ENCODE results near the gene SMOC2.

SMOC2 gene

DNA sequence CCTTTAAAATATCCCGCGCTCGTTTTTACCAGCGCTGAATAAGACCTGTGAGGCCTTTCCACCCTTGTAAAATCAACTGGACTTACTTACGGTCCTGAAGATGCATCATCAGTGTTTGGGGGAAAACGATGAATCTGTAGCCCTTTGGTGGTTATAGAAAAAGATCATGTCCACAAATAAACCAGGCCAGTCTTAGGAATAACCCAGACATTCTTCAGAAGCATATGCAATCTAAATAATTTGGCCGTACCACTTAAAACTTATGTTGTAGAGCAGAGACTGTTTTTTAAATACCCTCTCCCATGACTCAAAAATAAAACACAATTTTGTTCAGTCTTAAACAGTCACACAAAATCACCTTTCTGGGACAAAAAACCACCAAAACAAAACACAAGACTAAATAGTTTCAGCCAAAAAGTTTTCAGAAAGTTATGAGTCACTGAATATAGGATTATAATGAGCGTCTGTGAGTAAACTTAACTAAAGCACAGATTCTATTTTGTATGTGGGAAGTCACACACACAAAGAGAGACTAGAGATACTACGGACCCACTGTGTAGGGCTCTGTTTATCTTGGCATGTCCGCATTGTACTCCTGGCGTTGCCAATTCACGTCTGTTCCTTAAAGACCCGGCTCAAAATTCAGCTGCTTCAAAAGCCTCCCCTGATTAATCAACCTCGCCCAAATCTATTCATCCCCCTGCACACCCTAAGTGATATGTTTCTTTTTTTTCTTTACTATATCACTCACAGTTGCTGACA, 26.5 kb upstream of the SMOC2 start:
- no peaks in the 10 kb centered on the region for H3K9me3 ChIP-seq (ENCODE audit: control insufficient read depth, insufficient read depth, low read depth, low read length)
- H3K36me3 ChIP-seq (ENCODE audit: control insufficient read depth in 2 of 2, insufficient read depth in 1 of 2, low read length in 2 of 2): no peaks in the 10 kb centered on the region
- H3K27ac ChIP-seq (ENCODE audit: extremely low read depth, low read depth, low read length): no peak overlapping the region
- H3K4me3 ChIP-seq (ENCODE audit: low read depth, low read length): no peak overlapping the region
- ChIA-PET POLR2A (no interaction called here), CTCF (interaction anchor here (1.1 kb wide), 1 partner anchor 44 kb away, joined by 4 read pairs; no protein-coding TSS in a partner anchor)
- no peaks in the 10 kb centered on the region for H3K4me1 ChIP-seq (ENCODE audit: control insufficient read depth, insufficient read depth, low read length)
- TF ChIP-seq, protein P1, sequence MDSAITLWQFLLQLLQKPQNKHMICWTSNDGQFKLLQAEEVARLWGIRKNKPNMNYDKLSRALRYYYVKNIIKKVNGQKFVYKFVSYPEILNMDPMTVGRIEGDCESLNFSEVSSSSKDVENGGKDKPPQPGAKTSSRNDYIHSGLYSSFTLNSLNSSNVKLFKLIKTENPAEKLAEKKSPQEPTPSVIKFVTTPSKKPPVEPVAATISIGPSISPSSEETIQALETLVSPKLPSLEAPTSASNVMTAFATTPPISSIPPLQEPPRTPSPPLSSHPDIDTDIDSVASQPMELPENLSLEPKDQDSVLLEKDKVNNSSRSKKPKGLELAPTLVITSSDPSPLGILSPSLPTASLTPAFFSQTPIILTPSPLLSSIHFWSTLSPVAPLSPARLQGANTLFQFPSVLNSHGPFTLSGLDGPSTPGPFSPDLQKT (IDR thresholded peaks at IDR 0.05; ENCODE audit: borderline replicate concordance, low read depth, low read length): no peak
- TF ChIP-seq HOXD13 (CRISPR knock-in tag; IDR thresholded peaks at IDR 0.05; ENCODE audit: borderline replicate concordance) (no peak), ZNF280D (tag by site-specific recombination; IDR thresholded peaks at IDR 0.05) (no peak), ZNF221 (tag by site-specific recombination; IDR thresholded peaks at IDR 0.05; ENCODE audit: borderline replicate concordance) (no peak), ZNF423 (tag by site-specific recombination; IDR thresholded peaks at IDR 0.05) (no peak), ZIC2 (tag by site-specific recombination; IDR thresholded peaks at IDR 0.05) (no peak), ZSCAN30 (tag by site-specific recombination; IDR thresholded peaks at IDR 0.05) (no peak), ZNF658 (tag by site-specific recombination; IDR thresholded peaks at IDR 0.05) (no peak), ZNF157 (tag by site-specific recombination; IDR thresholded peaks at IDR 0.05) (no peak), OSR2 (tag by site-specific recombination; IDR thresholded peaks at IDR 0.05) (no peak), OVOL3 (tag by site-specific recombination; IDR thresholded peaks at IDR 0.05) (no peak), ZNF366 (tag by site-specific recombination; conservative IDR thresholded peaks at IDR 0.05) (no peak)
- TF ChIP-seq, protein P2, sequence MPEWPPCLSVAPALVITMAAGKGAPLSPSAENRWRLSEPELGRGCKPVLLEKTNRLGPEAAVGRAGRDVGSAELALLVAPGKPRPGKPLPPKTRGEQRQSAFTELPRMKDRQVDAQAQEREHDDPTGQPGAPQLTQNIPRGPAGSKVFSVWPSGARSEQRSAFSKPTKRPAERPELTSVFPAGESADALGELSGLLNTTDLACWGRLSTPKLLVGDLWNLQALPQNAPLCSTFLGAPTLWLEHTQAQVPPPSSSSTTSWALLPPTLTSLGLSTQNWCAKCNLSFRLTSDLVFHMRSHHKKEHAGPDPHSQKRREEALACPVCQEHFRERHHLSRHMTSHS (tag by site-specific recombination; IDR thresholded peaks at IDR 0.05): no peak
- TF ChIP-seq, protein P3, sequence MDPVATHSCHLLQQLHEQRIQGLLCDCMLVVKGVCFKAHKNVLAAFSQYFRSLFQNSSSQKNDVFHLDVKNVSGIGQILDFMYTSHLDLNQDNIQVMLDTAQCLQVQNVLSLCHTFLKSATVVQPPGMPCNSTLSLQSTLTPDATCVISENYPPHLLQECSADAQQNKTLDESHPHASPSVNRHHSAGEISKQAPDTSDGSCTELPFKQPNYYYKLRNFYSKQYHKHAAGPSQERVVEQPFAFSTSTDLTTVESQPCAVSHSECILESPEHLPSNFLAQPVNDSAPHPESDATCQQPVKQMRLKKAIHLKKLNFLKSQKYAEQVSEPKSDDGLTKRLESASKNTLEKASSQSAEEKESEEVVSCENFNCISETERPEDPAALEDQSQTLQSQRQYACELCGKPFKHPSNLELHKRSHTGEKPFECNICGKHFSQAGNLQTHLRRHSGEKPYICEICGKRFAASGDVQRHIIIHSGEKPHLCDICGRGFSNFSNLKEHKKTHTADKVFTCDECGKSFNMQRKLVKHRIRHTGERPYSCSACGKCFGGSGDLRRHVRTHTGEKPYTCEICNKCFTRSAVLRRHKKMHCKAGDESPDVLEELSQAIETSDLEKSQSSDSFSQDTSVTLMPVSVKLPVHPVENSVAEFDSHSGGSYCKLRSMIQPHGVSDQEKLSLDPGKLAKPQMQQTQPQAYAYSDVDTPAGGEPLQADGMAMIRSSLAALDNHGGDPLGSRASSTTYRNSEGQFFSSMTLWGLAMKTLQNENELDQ (tag by site-specific recombination; IDR thresholded peaks at IDR 0.05; ENCODE audit: low read depth): no peak
- TF ChIP-seq, protein P4, sequence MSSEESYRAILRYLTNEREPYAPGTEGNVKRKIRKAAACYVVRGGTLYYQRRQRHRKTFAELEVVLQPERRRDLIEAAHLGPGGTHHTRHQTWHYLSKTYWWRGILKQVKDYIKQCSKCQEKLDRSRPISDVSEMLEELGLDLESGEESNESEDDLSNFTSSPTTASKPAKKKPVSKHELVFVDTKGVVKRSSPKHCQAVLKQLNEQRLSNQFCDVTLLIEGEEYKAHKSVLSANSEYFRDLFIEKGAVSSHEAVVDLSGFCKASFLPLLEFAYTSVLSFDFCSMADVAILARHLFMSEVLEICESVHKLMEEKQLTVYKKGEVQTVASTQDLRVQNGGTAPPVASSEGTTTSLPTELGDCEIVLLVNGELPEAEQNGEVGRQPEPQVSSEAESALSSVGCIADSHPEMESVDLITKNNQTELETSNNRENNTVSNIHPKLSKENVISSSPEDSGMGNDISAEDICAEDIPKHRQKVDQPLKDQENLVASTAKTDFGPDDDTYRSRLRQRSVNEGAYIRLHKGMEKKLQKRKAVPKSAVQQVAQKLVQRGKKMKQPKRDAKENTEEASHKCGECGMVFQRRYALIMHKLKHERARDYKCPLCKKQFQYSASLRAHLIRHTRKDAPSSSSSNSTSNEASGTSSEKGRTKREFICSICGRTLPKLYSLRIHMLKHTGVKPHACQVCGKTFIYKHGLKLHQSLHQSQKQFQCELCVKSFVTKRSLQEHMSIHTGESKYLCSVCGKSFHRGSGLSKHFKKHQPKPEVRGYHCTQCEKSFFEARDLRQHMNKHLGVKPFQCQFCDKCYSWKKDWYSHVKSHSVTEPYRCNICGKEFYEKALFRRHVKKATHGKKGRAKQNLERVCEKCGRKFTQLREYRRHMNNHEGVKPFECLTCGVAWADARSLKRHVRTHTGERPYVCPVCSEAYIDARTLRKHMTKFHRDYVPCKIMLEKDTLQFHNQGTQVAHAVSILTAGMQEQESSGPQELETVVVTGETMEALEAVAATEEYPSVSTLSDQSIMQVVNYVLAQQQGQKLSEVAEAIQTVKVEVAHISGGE (tag by site-specific recombination; conservative IDR thresholded peaks at IDR 0.05; ENCODE audit: low read depth): no peak

Measured in HEK293 (cell line).